Renal pelvis (tissue), 12 donors: ENCODE data around the gene EGFL6. TPM values are rescaled to one million over a fixed set of nuclear protein-coding genes. Genes with fewer than 3 reads are reported as not detected.

ENCODE experiments used
- DNase-seq: peaks from one replicate; pipeline ENCODE4 v3.0.0-alpha.2; 2013
- long read RNA-seq, 16 experiments: transcript quantifications; one replicate each; lab custom pipeline, GENCODE V29; 2026
- polyA plus RNA-seq, 3 donors: library from polyadenylated mRNA; unstranded; fragments of 120-200 nt; gene quantifications; one replicate each; pipeline ENCODE4 v1.2.1, GENCODE V29; 2013; ENCODE audit not compliant: insufficient read length in 3 of 3

EGFL6 gene, protein sequence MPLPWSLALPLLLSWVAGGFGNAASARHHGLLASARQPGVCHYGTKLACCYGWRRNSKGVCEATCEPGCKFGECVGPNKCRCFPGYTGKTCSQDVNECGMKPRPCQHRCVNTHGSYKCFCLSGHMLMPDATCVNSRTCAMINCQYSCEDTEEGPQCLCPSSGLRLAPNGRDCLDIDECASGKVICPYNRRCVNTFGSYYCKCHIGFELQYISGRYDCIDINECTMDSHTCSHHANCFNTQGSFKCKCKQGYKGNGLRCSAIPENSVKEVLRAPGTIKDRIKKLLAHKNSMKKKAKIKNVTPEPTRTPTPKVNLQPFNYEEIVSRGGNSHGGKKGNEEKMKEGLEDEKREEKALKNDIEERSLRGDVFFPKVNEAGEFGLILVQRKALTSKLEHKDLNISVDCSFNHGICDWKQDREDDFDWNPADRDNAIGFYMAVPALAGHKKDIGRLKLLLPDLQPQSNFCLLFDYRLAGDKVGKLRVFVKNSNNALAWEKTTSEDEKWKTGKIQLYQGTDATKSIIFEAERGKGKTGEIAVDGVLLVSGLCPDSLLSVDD
- 10 to 100 TPM; 17.0 to 19.8 (median 17.6) TPM for polyA plus RNA-seq
- long read RNA-seq, donor 1, transcript EGFL6-202 (12 exons, 2,385 nt), result major isoform, 5 of 9 reads
- long read RNA-seq, donor 1, partial matches to known transcripts, result 0 of 9 reads
- long read RNA-seq, donor 1, other reads (novel, unspliced or antisense), result 0 of 9 reads
- long read RNA-seq, donor 2, transcript EGFL6-201 (12 exons, 2,398 nt), result major isoform, 6 of 18 reads
- long read RNA-seq, donor 2, partial matches to known transcripts, result 8 of 18 reads
- long read RNA-seq, donor 2, other reads (novel, unspliced or antisense), result 0 of 18 reads
- long read RNA-seq, donor 3, partial matches to known transcripts, result 14 of 16 reads
- long read RNA-seq, donor 3, other reads (novel, unspliced or antisense), result 0 of 16 reads
- long read RNA-seq, donor 4, partial matches to known transcripts, result 6 of 13 reads
- long read RNA-seq, donor 4, other reads (novel, unspliced or antisense), result 0 of 13 reads
- long read RNA-seq, donor 5, partial matches to known transcripts, result 0 of 3 reads
- long read RNA-seq, donor 5, other reads (novel, unspliced or antisense), result 0 of 3 reads
- long read RNA-seq, donor 6, partial matches to known transcripts, result 7 of 12 reads
- long read RNA-seq, donor 6, other reads (novel, unspliced or antisense), result 0 of 12 reads
- long read RNA-seq, donor 7, partial matches to known transcripts, result 20 of 24 reads
- long read RNA-seq, donor 7, other reads (novel, unspliced or antisense), result 0 of 24 reads
- long read RNA-seq, donor 8, transcript EGFL6-202 (12 exons, 2,385 nt), result minor isoform, 5 of 24 reads
- long read RNA-seq, donor 8, transcript EGFL6-201 (12 exons, 2,398 nt), result major isoform, 6 of 24 reads
- long read RNA-seq, donor 8, partial matches to known transcripts, result 13 of 24 reads
- long read RNA-seq, donor 8, other reads (novel, unspliced or antisense), result 0 of 24 reads
- long read RNA-seq, donor 9, partial matches to known transcripts, result 12 of 17 reads
- long read RNA-seq, donor 9, other reads (novel, unspliced or antisense), result 0 of 17 reads
- long read RNA-seq, donor 10, partial matches to known transcripts, result 14 of 16 reads
- long read RNA-seq, donor 10, other reads (novel, unspliced or antisense), result 0 of 16 reads
- long read RNA-seq, donor 11, partial matches to known transcripts, result 0 of 2 reads
- long read RNA-seq, donor 11, other reads (novel, unspliced or antisense), result 0 of 2 reads
- long read RNA-seq, donor 12, transcript EGFL6-202 (12 exons, 2,385 nt), result major isoform, 8 of 11 reads
- long read RNA-seq, donor 12, partial matches to known transcripts, result 0 of 11 reads
- long read RNA-seq, donor 12, other reads (novel, unspliced or antisense), result 0 of 11 reads
- long read RNA-seq, donor 13, partial matches to known transcripts, result 0 of 5 reads
- long read RNA-seq, donor 13, other reads (novel, unspliced or antisense), result 0 of 5 reads
- long read RNA-seq, donor 14, partial matches to known transcripts, result 22 of 26 reads
- long read RNA-seq, donor 14, other reads (novel, unspliced or antisense), result 0 of 26 reads
- long read RNA-seq, donor 15, partial matches to known transcripts, result 0 of 6 reads
- long read RNA-seq, donor 15, other reads (novel, unspliced or antisense), result 0 of 6 reads
- long read RNA-seq, donor 16, partial matches to known transcripts, result 23 of 29 reads
- long read RNA-seq, donor 16, other reads (novel, unspliced or antisense), result 0 of 29 reads

DNA sequence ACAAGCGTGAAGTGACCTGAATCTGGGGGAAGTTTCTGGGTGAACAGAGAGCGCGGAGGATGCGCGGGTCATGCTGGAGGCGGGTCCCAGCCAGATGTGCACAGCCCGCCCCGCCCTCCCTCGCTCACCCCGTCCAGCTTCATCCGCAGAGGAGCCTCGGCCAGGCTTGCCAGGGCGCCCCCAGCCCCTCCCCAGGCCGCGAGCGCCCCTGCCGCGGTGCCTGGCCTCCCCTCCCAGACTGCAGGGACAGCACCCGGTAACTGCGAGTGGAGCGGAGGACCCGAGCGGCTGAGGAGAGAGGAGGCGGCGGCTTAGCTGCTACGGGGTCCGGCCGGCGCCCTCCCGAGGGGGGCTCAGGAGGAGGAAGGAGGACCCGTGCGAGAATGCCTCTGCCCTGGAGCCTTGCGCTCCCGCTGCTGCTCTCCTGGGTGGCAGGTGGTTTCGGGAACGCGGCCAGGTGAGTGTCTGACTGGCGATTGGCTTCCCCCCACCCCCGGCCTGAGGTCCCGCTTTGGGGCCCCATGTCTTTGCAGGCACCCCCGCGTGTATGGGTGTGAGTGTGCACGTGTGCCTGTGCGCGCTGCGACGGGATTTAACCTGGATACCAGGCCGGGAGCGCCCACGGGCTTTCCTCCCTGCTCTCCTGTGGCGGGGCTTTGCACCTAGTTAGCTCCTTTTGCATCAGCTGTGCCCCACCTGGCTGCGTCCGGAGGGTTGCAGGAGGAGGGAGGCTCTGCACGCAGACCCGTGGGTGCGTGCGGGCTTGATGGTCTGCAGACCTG is at the start of gene EGFL6:
Gene EGFL6 (plus strand): TSS at position 123 of the 782 bp plus-strand sequence. CDS start 261 bp downstream, at position 384.
- no peak for DNase-seq

DNA sequence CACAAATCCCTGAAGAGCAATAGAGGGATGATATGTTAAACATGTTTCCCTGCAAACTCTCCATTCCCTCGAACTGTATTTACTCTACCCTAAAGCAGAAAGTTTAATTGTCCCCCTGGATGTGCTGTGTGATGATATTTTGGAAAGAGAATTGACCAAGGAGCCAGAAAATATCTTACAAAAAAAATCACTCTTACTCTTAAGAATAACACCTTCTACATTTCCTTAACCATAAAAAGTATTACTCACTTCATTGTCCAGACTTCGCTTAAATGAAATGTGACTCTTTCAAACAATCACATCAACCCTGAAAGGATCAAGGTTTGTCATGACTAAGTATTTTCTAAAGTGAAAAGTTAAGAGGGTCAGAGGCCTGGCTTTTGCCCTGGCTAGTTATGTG is 49.0 kb upstream of the EGFL6 start:
- DNase-seq, result no peak

DNA sequence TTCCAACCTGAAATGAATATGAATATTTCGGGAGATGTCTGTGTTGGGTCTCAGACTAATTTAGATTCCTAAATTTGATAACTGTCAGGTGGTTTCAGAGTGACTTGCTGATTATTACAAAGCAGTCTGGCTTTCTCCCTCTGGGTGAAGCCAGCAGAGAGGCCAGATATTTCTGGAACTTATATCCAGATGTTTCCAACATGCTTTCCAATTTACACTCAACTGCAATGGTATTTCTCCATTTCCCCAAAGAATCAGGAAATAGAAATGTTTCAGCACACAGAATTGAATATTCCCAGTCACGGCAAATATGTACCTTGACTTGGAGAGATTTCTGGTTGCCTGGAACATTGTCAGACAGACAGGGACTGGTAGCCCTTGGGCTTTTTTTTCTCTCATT is 48.5 kb upstream of the EGFL6 start:
- no peak for DNase-seq

DNA sequence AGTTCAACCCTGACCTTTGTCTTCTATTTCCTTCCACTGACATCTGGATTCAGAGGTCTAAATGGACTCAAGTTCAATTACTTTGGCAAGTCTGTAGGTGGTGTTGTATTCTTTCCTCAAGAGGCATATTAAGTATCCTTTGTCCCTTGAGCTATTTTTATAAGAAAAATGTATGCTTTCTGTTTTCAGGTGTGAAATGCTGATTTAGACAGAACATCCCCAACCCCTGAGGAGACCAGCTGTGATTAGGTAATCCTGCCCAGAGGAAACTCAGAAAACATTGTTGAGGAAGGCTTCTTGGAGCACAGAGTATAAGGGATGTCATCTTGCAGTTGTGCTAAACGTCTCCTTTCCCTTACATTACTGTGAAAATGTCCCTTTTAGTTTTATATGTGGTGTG is 46.6 kb upstream of the EGFL6 start:
- DNase-seq, result no peak

DNA sequence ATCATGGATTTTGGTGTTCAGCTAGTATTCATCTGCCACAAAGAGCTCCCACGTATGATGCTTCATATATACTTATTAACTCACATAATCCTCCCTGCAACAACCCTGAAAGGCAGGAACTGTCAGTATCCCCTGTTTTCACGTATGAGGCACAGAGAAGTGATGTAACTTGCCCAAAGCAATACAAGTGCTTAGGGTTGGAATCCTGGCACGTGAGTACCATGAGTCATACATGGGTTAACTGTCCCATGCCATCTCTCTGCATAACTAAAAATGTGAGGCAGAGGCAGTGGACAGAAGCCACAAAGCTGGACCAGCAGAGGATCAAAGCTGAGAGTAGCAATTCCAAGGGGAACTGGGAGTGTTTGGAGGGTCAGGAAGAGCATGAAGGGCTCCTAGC is 35.7 kb upstream of the EGFL6 start:
- DNase-seq, result no peak

DNA sequence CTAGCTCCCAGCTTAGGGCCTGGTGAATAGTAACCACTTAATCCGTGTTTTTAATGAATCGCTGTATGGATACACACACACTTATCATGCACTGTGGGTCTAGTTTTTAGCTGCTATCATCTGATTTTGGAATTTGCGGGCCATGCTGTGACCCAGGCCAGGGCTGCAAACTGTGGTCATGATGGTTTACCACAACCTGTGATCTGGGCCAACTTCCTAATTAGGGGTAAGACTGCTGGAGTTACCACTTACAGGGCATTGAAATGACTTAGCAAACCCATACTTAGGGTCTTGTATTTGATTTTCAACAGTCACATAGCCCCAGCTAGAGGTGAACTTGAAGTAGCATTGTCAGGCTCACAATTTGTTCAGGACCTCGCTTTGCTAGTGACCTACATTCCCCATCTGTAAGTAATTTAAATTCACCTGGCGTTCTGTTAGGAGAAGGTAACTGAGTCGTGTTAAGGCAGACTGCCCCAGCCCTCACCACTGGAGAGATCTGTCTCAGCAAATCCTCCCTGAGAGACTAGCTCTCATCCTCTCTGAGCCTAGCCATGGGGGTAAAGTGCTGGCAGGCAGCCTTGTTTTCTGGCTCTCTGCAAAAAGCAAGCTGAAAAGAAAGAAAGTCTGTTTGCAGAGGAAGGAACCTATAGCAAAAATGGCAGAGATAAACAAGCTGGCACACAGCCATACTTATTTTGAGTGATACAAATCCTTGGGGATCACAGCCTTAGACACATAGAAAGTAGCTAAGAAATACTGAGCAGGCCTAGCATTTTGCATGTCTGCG is 33.8 kb upstream of the EGFL6 start:
- no peak for DNase-seq

DNA sequence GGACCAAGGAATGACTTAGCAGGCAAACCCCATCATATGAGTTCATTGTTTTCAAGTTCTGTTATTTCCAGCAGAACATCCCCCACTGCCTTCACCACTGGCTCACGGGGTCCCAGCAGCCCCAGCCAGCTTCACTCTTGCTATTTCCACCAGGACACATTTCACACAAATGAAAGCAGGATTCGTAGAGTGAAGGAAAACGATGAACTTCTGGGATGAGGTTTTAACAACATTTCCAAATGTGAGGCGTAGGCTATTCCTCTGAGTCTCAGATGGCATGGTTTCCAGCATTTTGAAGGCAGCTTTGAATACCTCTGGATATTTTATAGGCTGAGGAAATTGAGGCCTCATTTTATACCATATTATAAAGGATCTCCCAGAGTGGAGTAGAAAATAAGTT is 32.9 kb upstream of the EGFL6 start:
- no peak for DNase-seq

DNA sequence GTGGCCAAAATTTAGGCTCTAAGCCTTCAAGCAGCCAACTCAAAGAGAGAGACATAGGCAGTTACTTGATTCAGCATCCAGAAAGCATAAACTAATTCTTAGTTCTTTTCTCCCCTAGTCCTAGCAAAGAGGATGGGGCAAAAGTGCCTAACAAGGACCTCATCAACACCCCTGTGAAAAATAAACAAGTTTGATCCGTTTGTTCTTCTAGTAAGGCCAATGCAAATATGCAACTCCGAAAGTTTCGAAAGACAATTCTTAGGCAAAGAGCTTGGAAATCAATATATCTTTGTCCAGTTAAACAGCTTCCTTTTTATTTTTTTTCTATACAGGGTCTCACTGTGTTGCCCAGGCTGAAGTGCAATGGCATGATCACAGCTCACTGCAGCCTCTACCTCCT is 31.0 kb upstream of the EGFL6 start:
- no peak for DNase-seq

DNA sequence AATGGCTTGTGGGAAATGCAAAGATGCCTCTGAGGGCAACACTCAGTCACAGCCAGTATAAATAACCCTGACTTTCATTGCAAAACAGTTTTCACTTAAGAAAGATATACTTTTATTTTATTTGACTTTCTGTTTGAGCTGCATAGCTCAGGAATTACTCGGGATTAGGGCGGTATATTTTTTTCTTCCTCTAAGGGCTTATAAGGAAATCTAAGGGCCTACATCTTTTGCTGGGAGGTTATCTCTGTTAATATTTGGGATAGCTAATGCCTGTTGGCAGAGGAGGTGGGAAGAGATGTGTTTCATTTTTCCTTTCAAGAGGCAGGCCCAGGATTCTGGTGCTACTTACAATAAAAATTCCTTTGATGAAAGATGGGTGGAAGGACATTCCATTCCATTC is 28.8 kb upstream of the EGFL6 start:
- no peak for DNase-seq

DNA sequence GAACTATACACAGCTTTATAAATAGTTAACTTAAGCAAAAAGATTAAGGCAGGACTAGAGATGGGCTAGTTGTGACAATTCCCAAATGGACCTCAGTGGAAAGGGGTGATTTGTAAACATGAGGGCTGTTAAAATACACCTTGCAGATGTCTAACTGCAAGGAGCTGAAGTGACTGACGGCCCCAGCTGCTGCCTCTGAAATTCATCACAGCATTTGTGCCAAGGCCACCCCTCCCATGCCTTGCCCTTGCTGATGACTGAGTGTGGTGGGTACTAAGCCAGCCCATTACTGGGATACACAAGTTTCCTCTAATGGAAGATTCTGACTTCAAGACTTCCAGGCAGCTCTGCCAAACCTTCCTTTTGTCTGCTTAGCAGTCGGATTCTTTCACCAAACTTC is 23.7 kb upstream of the EGFL6 start:
- DNase-seq, result no peak

DNA sequence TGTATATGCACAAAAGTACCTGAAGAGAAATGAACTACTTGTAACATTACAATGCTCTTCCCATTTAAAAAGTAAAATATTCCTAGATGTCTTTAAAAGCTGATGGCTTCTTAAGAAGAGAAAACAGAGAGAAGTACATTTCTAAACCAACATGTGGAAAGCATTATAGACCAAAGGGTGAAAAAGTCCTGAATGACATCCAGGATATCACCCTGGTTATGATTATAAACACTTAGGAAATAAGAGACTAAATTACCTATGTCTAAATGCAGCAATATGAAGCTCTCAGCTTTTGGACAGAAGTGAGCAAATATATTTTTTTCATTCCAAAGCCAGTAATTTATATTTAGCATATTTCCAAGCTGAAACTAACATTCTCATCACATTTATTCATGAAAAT is 21.7 kb upstream of the EGFL6 start:
- no peak for DNase-seq

DNA sequence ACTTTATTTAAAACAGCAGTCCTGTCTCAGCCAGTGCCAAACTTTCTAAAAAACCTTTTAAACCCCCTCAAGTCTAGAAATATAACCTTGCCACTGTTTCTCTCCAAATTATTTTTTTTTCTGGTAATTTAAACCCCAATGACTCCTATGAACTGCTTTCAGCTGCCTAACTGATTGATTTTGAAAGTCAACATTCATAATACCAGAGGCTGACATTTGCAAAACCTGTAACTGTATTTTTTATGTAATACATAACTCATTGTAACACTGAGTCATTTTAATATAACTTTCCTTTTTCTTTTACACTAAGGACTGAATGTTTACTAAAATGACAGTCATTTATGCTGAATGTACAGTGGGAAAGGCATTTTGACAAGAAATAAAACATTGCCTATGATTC is 19.1 kb upstream of the EGFL6 start:
- DNase-seq, result no peak

DNA sequence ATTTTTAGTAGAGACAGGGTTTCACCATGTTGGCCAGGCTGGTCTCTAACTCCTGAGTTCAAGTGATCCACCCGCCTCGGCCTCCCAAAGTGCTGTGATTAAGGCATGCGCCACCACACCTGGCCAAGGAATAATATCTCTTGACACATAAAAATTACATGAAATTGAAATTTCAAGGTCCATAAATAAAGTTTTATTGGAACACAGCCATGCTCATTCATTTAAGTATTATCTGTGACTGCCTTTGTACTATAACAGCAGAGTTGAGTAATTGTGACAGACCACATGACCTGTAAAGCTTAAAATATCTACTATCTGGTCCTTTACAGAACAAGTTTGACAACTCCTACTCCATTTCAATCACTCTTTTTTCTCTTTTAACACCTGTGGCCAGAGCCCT is 17.8 kb upstream of the EGFL6 start:
- no peak for DNase-seq

DNA sequence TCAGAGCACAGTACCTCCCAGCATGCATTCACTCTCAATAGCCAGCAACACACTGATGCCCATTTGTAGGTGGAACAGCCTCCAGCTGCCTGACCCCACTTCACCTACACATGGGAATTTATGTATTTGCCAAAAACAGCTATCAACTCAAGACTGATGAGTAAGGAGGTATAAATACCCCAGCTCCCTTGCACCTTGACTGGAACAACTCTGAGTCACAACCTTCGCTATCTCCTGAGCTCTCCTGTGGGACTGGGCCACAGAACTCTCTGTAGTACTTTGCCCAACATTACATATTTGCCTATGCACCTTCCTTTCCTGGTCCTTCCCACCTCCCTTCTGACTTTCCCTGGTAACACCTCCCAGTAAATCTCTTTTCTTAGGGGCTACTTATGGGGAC is 16.5 kb upstream of the EGFL6 start:
- no peak for DNase-seq

DNA sequence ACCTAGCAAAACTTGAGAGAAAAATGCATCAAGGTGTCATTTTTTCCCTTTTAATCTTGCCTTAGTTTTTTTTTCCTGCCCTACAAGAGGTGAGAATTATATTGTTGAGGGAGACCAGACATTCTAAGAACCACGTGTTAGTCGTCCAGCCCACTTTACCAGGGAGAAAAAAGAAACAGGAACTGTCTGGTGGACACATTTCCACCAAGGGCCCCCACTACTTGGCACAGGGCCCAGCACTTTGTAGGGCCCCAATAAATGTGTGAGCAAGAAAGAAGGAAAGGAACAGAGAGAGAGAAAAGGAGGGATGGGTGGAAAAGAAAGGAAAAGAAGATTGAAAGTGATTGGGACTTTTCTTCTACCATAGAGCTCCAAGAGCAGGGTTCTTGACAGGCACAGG is 3.9 kb upstream of the EGFL6 start:
- DNase-seq, result no peak

DNA sequence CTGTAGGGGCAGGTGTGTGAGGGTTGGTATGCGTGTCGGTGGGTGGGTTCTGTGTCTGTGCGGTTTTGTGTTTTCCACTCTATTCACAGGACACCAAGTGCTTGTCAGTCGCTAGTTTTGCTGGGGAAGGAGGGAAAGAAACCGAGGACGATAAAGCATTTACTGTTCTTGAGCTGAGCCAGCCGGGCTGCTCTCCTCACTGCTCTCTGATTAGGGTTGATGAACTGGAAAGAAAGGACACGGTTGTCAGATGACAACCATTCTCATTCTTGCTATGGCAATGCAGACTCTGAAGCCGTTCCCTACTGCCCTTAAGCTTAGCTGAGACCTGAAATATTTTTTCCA is 832 bp downstream of the EGFL6 start:
- DNase-seq, result no peak

DNA sequence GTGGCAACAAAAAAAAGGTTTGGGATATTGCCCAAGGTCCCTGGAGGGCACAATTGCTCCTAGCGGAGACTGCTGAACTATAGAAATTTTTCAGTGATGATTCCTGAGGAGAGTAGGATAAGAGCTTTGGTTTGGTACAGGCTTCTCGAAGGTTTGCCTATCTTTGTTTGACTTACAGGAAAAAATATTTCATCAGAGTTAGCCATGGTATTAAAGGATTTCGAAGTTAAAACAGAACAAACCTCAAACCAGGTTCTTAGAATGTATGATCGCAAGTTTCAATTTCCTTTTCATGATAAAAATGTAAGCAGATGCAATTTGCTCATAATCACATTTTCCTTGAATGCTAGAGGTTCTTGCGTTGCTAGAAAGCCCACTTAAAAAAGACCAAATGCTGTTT is 1.7 kb downstream of the EGFL6 start:
- no peak for DNase-seq

DNA sequence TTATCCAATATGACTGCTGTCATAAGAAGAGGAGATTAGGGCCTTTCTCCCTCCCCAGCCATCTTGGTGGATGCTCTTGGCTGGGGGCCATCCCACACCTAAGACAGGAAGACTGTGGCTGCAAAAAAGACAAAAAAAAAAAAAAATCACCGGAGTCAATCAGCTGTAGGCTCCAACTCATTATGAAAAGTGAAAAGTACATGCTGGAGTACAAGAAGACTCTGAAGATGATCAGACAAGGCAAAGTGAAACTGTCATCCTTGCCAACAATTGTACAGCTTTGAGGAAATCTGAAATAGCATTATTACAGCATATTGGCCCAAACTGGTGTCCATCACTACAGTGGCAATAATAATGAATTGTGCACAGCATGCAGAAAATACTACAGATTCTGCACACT is 5.2 kb downstream of the EGFL6 start:
- DNase-seq, result no peak

DNA sequence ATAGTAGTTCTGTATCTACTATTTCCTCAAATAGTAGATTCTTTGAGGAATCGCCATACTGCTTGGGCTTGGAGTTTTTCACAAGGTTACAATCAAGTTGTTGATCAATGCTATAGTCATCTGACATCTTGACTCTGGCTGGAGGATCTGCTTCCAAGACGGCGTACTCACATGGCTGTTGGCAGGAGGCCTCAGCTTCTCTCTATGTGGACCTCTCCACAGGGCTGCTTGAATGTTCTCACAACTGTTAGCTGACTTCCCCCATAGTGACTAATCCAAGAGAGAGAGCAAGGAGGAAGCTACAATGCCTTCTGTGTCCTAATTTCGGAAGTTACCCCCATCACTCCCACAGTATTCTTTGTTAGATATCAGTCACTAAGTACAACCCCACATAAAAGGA is 10.3 kb downstream of the EGFL6 start:
- DNase-seq, result no peak
